ENCODE measurements around the gene ELP2. TPM values are rescaled to one million over a fixed set of nuclear protein-coding genes. Genes with fewer than 3 reads are reported as not detected.
"Not testable (repeated sequence)": the region's sequence is repeated elsewhere in the genome, so short reads cannot be mapped to it uniquely, and the experiment has no call there.

Gene ELP2
- total RNA-seq, 1 donor = 125 TPM

GRCh38 chr18:36114738-36115137 is 15.0 kb upstream of the ELP2 start:
- H4K20me1 ChIP-seq (ENCODE audit: insufficient read depth, low read length) = peaks cover 5% of the 10 kb centered on the region
- no peak overlapping the region for H2AFZ ChIP-seq (ENCODE audit: low read length)
- no peak for DNase-seq (ENCODE audit: insufficient read length, low spot score, missing footprints)
- peaks cover 54% of the 10 kb centered on the region for H3K36me3 ChIP-seq (ENCODE audit: insufficient read depth, low read length)
- H3K9me3 ChIP-seq (ENCODE audit: low read depth, low read length) = no peaks in the 10 kb centered on the region
- H3K27me3 ChIP-seq (ENCODE audit: insufficient read depth, low read length) = no peaks in the 10 kb centered on the region
- H3K4me1 ChIP-seq (ENCODE audit: insufficient read depth, low read length) = no peaks in the 10 kb centered on the region
- H3K79me2 ChIP-seq (ENCODE audit: insufficient read depth, low read length) = no peaks in the 10 kb centered on the region
- H3K4me2 ChIP-seq (ENCODE audit: insufficient read depth, low read length) = no peak overlapping the region
- H3K27ac ChIP-seq (ENCODE audit: low read depth, low read length) = no peak overlapping the region
- no peak overlapping the region for H3K4me3 ChIP-seq (ENCODE audit: insufficient read depth, low read length)
- TF ChIP-seq, protein P1, sequence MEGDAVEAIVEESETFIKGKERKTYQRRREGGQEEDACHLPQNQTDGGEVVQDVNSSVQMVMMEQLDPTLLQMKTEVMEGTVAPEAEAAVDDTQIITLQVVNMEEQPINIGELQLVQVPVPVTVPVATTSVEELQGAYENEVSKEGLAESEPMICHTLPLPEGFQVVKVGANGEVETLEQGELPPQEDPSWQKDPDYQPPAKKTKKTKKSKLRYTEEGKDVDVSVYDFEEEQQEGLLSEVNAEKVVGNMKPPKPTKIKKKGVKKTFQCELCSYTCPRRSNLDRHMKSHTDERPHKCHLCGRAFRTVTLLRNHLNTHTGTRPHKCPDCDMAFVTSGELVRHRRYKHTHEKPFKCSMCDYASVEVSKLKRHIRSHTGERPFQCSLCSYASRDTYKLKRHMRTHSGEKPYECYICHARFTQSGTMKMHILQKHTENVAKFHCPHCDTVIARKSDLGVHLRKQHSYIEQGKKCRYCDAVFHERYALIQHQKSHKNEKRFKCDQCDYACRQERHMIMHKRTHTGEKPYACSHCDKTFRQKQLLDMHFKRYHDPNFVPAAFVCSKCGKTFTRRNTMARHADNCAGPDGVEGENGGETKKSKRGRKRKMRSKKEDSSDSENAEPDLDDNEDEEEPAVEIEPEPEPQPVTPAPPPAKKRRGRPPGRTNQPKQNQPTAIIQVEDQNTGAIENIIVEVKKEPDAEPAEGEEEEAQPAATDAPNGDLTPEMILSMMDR (IDR thresholded peaks at IDR 0.05; ENCODE audit: extremely low read depth, low read depth, low read length) = no peak

GRCh38 chr18:36116771-36117170 is 12.9 kb upstream of the ELP2 start:
- not testable (repeated sequence) for H4K20me1 ChIP-seq (ENCODE audit: insufficient read depth, low read length); H3K4me3 ChIP-seq (ENCODE audit: insufficient read depth, low read length); H3K4me2 ChIP-seq (ENCODE audit: insufficient read depth, low read length); H3K27me3 ChIP-seq (ENCODE audit: insufficient read depth, low read length); H3K79me2 ChIP-seq (ENCODE audit: insufficient read depth, low read length); H2AFZ ChIP-seq (ENCODE audit: low read length); DNase-seq (ENCODE audit: insufficient read length, low spot score, missing footprints); H3K4me1 ChIP-seq (ENCODE audit: insufficient read depth, low read length); H3K9me3 ChIP-seq (ENCODE audit: low read depth, low read length); H3K27ac ChIP-seq (ENCODE audit: low read depth, low read length)
- peaks cover 51% of the 10 kb centered on the region for H3K36me3 ChIP-seq (ENCODE audit: insufficient read depth, low read length)

- Histone ChIP-seq H3K27ac (ENCODE audit: low read depth, low read length) (no peak overlapping the region), H2AFZ (ENCODE audit: low read length) (no peak overlapping the region), H3K9me3 (ENCODE audit: low read depth, low read length) (no peaks in the 10 kb centered on the region), H3K4me2 (ENCODE audit: insufficient read depth, low read length) (no peak overlapping the region), H3K36me3 (ENCODE audit: insufficient read depth, low read length) (peaks cover 46% of the 10 kb centered on the region), H3K4me3 (ENCODE audit: insufficient read depth, low read length) (no peak overlapping the region), H3K4me1 (ENCODE audit: insufficient read depth, low read length) (no peaks in the 10 kb centered on the region), H4K20me1 (ENCODE audit: insufficient read depth, low read length) (no peaks in the 10 kb centered on the region), H3K27me3 (ENCODE audit: insufficient read depth, low read length) (no peaks in the 10 kb centered on the region), H3K79me2 (ENCODE audit: insufficient read depth, low read length) (no peaks in the 10 kb centered on the region)
- TF ChIP-seq, protein P1 (IDR thresholded peaks at IDR 0.05; ENCODE audit: extremely low read depth, low read depth, low read length) = no peak
- no peak for DNase-seq (ENCODE audit: insufficient read length, low spot score, missing footprints)
Observed at GRCh38 chr18:36120297-36120696, 9.4 kb upstream of the ELP2 start.

DNA sequence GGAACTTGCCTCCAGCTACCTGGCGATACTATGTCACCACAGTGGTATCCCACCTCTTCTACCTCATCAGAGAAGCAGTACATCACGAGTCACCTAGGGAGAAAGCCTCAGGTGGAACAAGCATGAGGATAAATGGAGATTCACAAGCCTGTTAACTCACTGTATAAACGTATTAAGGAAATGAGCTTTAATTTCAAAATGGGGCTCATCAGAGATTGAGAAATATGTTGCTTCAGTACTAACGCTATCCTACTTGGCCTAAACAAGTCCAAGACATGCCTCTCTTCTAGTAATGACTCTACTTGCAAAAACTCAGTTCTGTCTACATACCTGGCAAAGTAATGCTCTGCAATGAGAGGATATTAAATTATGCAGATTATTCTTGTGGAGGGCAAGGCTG is 4.9 kb upstream of the ELP2 start:
- Histone ChIP-seq H3K79me2 (ENCODE audit: insufficient read depth, low read length) (peaks cover 31% of the 10 kb centered on the region), H3K4me2 (ENCODE audit: insufficient read depth, low read length) (no peak overlapping the region), H2AFZ (ENCODE audit: low read length) (no peak overlapping the region), H3K4me3 (ENCODE audit: insufficient read depth, low read length) (no peak overlapping the region), H3K27me3 (ENCODE audit: insufficient read depth, low read length) (no peaks in the 10 kb centered on the region), H3K36me3 (ENCODE audit: insufficient read depth, low read length) (peaks cover 40% of the 10 kb centered on the region), H3K9me3 (ENCODE audit: low read depth, low read length) (no peaks in the 10 kb centered on the region), H3K27ac (ENCODE audit: low read depth, low read length) (no peak overlapping the region), H3K4me1 (ENCODE audit: insufficient read depth, low read length) (peaks cover 7% of the 10 kb centered on the region), H4K20me1 (ENCODE audit: insufficient read depth, low read length) (peaks cover 17% of the 10 kb centered on the region)
- no peak for DNase-seq (ENCODE audit: insufficient read length, low spot score, missing footprints)
- TF ChIP-seq, protein P1 (IDR thresholded peaks at IDR 0.05; ENCODE audit: extremely low read depth, low read depth, low read length) = no peak

Data from osteoblast (primary cell).